GM12865 (cell line): ENCODE results near the gene NOC2L.

ENCODE experiments used
- DNase-seq: peaks from one replicate; pipeline ENCODE4 v3.0.0; 2010; ENCODE audit warnings: low read depth
- H3K4me3 ChIP-seq: 2 replicates; pipeline ENCODE4 v1.5.1; 2011; ENCODE audit warnings: mild to moderate bottlenecking, low read depth, low read length, control low read depth
- TF ChIP-seq, protein P1 (sequence below): IDR thresholded peaks from 2 replicates; pipeline ENCODE4 v1.5.1; 2011; ENCODE audit warnings: low read length, control low read depth, low read depth, inconsistent platforms; ENCODE audit not compliant: insufficient read depth; ENCODE audit errors: missing control alignments

Gene NOC2L

GRCh38 chr1:971751-972506 is 12.9 kb upstream of the NOC2L start:
- TF ChIP-seq, protein P1, sequence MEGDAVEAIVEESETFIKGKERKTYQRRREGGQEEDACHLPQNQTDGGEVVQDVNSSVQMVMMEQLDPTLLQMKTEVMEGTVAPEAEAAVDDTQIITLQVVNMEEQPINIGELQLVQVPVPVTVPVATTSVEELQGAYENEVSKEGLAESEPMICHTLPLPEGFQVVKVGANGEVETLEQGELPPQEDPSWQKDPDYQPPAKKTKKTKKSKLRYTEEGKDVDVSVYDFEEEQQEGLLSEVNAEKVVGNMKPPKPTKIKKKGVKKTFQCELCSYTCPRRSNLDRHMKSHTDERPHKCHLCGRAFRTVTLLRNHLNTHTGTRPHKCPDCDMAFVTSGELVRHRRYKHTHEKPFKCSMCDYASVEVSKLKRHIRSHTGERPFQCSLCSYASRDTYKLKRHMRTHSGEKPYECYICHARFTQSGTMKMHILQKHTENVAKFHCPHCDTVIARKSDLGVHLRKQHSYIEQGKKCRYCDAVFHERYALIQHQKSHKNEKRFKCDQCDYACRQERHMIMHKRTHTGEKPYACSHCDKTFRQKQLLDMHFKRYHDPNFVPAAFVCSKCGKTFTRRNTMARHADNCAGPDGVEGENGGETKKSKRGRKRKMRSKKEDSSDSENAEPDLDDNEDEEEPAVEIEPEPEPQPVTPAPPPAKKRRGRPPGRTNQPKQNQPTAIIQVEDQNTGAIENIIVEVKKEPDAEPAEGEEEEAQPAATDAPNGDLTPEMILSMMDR = no peak
- no peak overlapping the region for H3K4me3 ChIP-seq
- DNase-seq = no peak

DNA sequence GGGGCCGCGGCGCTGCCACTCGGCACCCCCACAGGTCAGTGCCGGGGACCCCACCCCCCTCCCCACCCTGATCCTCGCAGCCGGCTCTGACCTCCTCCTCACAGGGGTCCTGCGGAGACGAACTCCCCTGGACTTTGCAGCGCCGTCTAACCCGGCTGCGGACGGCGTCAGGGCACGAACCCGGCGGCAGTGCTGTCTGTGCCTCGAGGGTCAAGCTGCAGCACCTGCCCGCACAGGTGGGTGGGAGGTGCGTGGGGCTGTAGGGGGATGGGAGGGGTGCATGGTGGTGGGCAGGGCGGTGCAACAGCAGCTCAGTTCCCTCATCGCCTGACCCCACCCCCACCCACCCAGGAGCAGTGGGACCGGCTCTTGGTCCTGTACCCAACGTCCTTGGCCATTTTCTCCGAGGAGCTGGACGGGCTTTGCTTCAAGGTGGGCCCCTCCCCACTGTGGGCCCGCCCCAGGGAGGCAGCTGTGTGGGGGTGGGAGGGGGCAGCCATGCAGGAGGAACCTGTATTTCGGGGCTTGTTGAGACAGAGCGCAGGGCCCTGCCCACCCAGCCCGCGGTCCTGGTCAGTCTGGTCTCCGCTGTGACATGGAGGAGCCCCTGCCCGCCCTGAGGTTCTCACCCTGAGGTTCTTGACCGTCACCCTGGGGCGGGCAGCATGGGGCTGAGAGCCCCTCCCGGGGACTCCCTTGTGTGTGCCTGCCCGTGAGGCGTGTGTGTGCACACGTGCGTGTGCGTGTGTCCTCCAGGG is 12.1 kb upstream of the NOC2L start:
- DNase-seq = no peak
- TF ChIP-seq, protein P1 = no peak
- H3K4me3 ChIP-seq = no peak overlapping the region

DNA sequence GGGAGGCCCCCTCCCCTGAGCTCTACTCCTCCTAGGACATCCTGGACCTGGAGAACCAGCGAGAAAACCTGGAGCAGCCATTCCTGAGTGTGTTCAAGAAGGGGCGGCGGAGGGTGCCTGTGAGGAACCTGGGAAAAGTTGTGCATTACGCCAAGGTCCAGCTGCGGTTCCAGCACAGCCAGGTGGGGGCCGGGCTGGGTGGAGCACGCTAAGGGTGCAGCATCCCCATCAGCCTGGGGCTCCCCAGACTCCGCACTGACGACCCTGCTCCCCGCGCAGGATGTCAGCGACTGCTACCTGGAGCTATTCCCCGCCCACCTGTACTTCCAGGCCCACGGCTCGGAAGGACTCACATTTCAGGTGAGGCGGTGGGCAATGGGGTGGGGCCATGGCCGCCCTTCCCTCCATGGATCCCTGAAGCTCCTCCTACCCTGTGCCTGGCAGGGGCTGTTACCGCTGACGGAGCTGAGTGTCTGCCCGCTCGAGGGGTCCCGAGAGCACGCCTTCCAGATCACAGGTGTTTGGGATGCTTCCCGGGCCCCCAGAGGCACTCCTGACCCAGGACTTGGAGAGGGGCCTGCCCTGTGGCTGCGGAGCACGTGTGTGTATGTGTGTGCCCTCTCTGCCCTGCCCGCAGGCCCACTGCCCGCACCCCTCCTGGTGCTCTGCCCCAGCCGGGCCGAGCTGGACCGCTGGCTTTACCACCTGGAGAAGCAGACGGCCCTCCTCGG is 11.4 kb upstream of the NOC2L start:
- DNase-seq = no peak
- TF ChIP-seq, protein P1 = no peak
- no peak overlapping the region for H3K4me3 ChIP-seq

DNA sequence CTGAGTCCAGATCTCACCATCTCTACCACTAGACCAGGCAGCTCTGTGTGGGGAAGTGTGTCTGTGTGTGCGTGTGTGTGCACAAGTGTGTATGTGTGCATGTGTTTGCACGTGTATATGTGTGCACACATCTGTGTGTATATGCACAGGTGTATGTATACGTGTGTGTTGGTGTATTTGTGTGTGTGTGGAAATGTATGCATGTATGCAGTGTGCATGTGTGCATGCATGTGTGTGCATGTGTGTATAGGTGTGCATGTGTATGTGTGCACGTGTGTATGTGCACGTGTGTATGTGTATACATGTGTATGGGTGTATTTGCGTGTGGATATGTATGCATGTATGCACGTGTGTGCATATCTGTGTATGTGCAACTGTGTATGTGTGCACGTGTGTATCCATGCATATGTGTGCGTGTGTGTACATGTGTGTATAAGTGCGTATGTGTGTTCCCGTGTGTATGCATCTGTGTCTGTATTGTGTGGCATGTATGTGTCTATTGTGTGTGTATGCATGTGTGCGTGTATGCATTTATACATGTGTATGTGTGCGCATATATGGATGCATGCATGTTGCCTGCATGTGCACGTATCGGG is 10.3 kb upstream of the NOC2L start:
- DNase-seq = no peak
- H3K4me3 ChIP-seq = no peak overlapping the region
- TF ChIP-seq, protein P1 = no peak

- TF ChIP-seq, protein P1 = no peak
- H3K4me3 ChIP-seq = no peak overlapping the region
- no peak for DNase-seq
These were observed 8.6 kb upstream of the NOC2L start for GRCh38 chr1:967466-968343.
